ENCODE measurements around the gene NUDT15.

NUDT15 gene

GRCh38 chr13:48004201-48004600 is 33.3 kb upstream of the NUDT15 start:
- H3K27me3 ChIP-seq (ENCODE audit: control insufficient read depth in 5 of 5, insufficient read depth in 4 of 5, low read length in 5 of 5), result no peaks in the 10 kb centered on the region
- peaks cover 3 to 25% (median 20%) of the 10 kb centered on the region in 5 donors for H3K4me1 ChIP-seq (ENCODE audit: control insufficient read depth in 5 of 5, insufficient read depth in 5 of 5, low read length in 5 of 5)
- no peak overlapping the region for H3K4me3 ChIP-seq (ENCODE audit: low read depth in 1 of 5, low read length in 5 of 5)
- no peak overlapping the region for H3K27ac ChIP-seq (ENCODE audit: low read depth, low read length)
- no peak overlapping the region for H3K9ac ChIP-seq (ENCODE audit: low read length in 5 of 5)
- H3K36me3 ChIP-seq (ENCODE audit: control insufficient read depth in 5 of 5, insufficient read depth in 5 of 5, low read length in 5 of 5), result no peaks in the 10 kb centered on the region
- H3K9me3 ChIP-seq (ENCODE audit: control insufficient read depth in 5 of 5, low read length in 5 of 5), result no peaks in the 10 kb centered on the region

- no peaks in the 10 kb centered on the region for H3K36me3 ChIP-seq (ENCODE audit: control insufficient read depth in 5 of 5, insufficient read depth in 5 of 5, low read length in 5 of 5)
- H3K27me3 ChIP-seq (ENCODE audit: control insufficient read depth in 5 of 5, insufficient read depth in 4 of 5, low read length in 5 of 5), result no peaks in the 10 kb centered on the region
- no peak overlapping the region for H3K9ac ChIP-seq (ENCODE audit: low read length in 5 of 5)
- no peaks in the 10 kb centered on the region for H3K9me3 ChIP-seq (ENCODE audit: control insufficient read depth in 5 of 5, low read length in 5 of 5)
- no peak overlapping the region for H3K4me3 ChIP-seq (ENCODE audit: low read depth in 1 of 5, low read length in 5 of 5)
- peaks cover 0 to 8% (median 7%) of the 10 kb centered on the region in 5 donors for H3K4me1 ChIP-seq (ENCODE audit: control insufficient read depth in 5 of 5, insufficient read depth in 5 of 5, low read length in 5 of 5)
- H3K27ac ChIP-seq (ENCODE audit: low read depth, low read length), result no peak overlapping the region
Observed at GRCh38 chr13:48006396-48006795, 31.1 kb upstream of the NUDT15 start.

GRCh38 chr13:48009284-48009683 is 28.2 kb upstream of the NUDT15 start:
- H3K9me3 ChIP-seq (ENCODE audit: control insufficient read depth in 5 of 5, low read length in 5 of 5), result no peaks in the 10 kb centered on the region
- no peak overlapping the region for H3K4me3 ChIP-seq (ENCODE audit: low read depth in 1 of 5, low read length in 5 of 5)
- no peaks in the 10 kb centered on the region for H3K27me3 ChIP-seq (ENCODE audit: control insufficient read depth in 5 of 5, insufficient read depth in 4 of 5, low read length in 5 of 5)
- no peaks in the 10 kb centered on the region for H3K4me1 ChIP-seq (ENCODE audit: control insufficient read depth in 5 of 5, insufficient read depth in 5 of 5, low read length in 5 of 5)
- H3K36me3 ChIP-seq (ENCODE audit: control insufficient read depth in 5 of 5, insufficient read depth in 5 of 5, low read length in 5 of 5), result peaks cover 0 to 4% (median 0%) of the 10 kb centered on the region in 5 donors
- no peak overlapping the region for H3K27ac ChIP-seq (ENCODE audit: low read depth, low read length)
- H3K9ac ChIP-seq (ENCODE audit: low read length in 5 of 5), result no peak overlapping the region

GRCh38 chr13:48010698-48011097 is 26.8 kb upstream of the NUDT15 start:
- Histone ChIP-seq H3K36me3 (ENCODE audit: control insufficient read depth in 5 of 5, insufficient read depth in 5 of 5, low read length in 5 of 5) (peaks cover 0 to 4% (median 0%) of the 10 kb centered on the region in 5 donors), H3K4me1 (ENCODE audit: control insufficient read depth in 5 of 5, insufficient read depth in 5 of 5, low read length in 5 of 5) (no peaks in the 10 kb centered on the region), H3K9me3 (ENCODE audit: control insufficient read depth in 5 of 5, low read length in 5 of 5) (no peaks in the 10 kb centered on the region), H3K27me3 (ENCODE audit: control insufficient read depth in 5 of 5, insufficient read depth in 4 of 5, low read length in 5 of 5) (no peaks in the 10 kb centered on the region), H3K9ac (ENCODE audit: low read length in 5 of 5) (no peak overlapping the region), H3K4me3 (ENCODE audit: low read depth in 1 of 5, low read length in 5 of 5) (no peak overlapping the region), H3K27ac (ENCODE audit: low read depth, low read length) (no peak overlapping the region)

- Histone ChIP-seq H3K36me3 (ENCODE audit: control insufficient read depth in 5 of 5, insufficient read depth in 5 of 5, low read length in 5 of 5) (peaks cover 0 to 4% (median 0%) of the 10 kb centered on the region in 5 donors), H3K4me1 (ENCODE audit: control insufficient read depth in 5 of 5, insufficient read depth in 5 of 5, low read length in 5 of 5) (no peaks in the 10 kb centered on the region), H3K4me3 (ENCODE audit: low read depth in 1 of 5, low read length in 5 of 5) (no peak overlapping the region), H3K27me3 (ENCODE audit: control insufficient read depth in 5 of 5, insufficient read depth in 4 of 5, low read length in 5 of 5) (no peaks in the 10 kb centered on the region), H3K9ac (ENCODE audit: low read length in 5 of 5) (no peak overlapping the region), H3K27ac (ENCODE audit: low read depth, low read length) (no peak overlapping the region), H3K9me3 (ENCODE audit: control insufficient read depth in 5 of 5, low read length in 5 of 5) (no peaks in the 10 kb centered on the region)
Observed at GRCh38 chr13:48012668-48013067, 24.9 kb upstream of the NUDT15 start.

- Histone ChIP-seq H3K9ac (ENCODE audit: low read length in 5 of 5) (no peak overlapping the region), H3K4me3 (ENCODE audit: low read depth in 1 of 5, low read length in 5 of 5) (no peak overlapping the region), H3K36me3 (ENCODE audit: control insufficient read depth in 5 of 5, insufficient read depth in 5 of 5, low read length in 5 of 5) (peaks cover 0 to 4% (median 0%) of the 10 kb centered on the region in 5 donors), H3K9me3 (ENCODE audit: control insufficient read depth in 5 of 5, low read length in 5 of 5) (no peaks in the 10 kb centered on the region), H3K4me1 (ENCODE audit: control insufficient read depth in 5 of 5, insufficient read depth in 5 of 5, low read length in 5 of 5) (no peaks in the 10 kb centered on the region), H3K27me3 (ENCODE audit: control insufficient read depth in 5 of 5, insufficient read depth in 4 of 5, low read length in 5 of 5) (no peaks in the 10 kb centered on the region), H3K27ac (ENCODE audit: low read depth, low read length) (no peak overlapping the region)
Observed at GRCh38 chr13:48014359-48014758, 23.2 kb upstream of the NUDT15 start.

GRCh38 chr13:48018637-48019036 is 18.9 kb upstream of the NUDT15 start:
- peaks cover 0 to under 1% (median 0%) of the 10 kb centered on the region in 5 donors for H3K36me3 ChIP-seq (ENCODE audit: control insufficient read depth in 5 of 5, insufficient read depth in 5 of 5, low read length in 5 of 5)

GRCh38 chr13:48019796-48020195 is 17.7 kb upstream of the NUDT15 start:
- no peak overlapping the region for H3K4me3 ChIP-seq (ENCODE audit: low read depth in 1 of 5, low read length in 5 of 5)
- H3K4me1 ChIP-seq (ENCODE audit: control insufficient read depth in 5 of 5, insufficient read depth in 5 of 5, low read length in 5 of 5), result no peaks in the 10 kb centered on the region
- H3K36me3 ChIP-seq (ENCODE audit: control insufficient read depth in 5 of 5, insufficient read depth in 5 of 5, low read length in 5 of 5), result no peaks in the 10 kb centered on the region
- H3K27ac ChIP-seq (ENCODE audit: low read depth, low read length), result no peak overlapping the region
- H3K9ac ChIP-seq (ENCODE audit: low read length in 5 of 5), result no peak overlapping the region
- H3K9me3 ChIP-seq (ENCODE audit: control insufficient read depth in 5 of 5, low read length in 5 of 5), result no peaks in the 10 kb centered on the region
- H3K27me3 ChIP-seq (ENCODE audit: control insufficient read depth in 5 of 5, insufficient read depth in 4 of 5, low read length in 5 of 5), result no peaks in the 10 kb centered on the region

More at GRCh38 chr13:48018637-48019036, 18.9 kb upstream of the NUDT15 start:
- no peaks in the 10 kb centered on the region for H3K4me1 ChIP-seq (ENCODE audit: control insufficient read depth in 5 of 5, insufficient read depth in 5 of 5, low read length in 5 of 5)
- H3K9me3 ChIP-seq (ENCODE audit: control insufficient read depth in 5 of 5, low read length in 5 of 5), result no peaks in the 10 kb centered on the region
- H3K27me3 ChIP-seq (ENCODE audit: control insufficient read depth in 5 of 5, insufficient read depth in 4 of 5, low read length in 5 of 5), result no peaks in the 10 kb centered on the region
- H3K9ac ChIP-seq (ENCODE audit: low read length in 5 of 5), result no peak overlapping the region
- no peak overlapping the region for H3K27ac ChIP-seq (ENCODE audit: low read depth, low read length)
- H3K4me3 ChIP-seq (ENCODE audit: low read depth in 1 of 5, low read length in 5 of 5), result no peak overlapping the region

GRCh38 chr13:48028066-48028465 is 9.5 kb upstream of the NUDT15 start:
- no peak overlapping the region for H3K4me3 ChIP-seq (ENCODE audit: low read depth in 1 of 5, low read length in 5 of 5)
- peaks cover 0 to 3% (median 0%) of the 10 kb centered on the region in 5 donors for H3K36me3 ChIP-seq (ENCODE audit: control insufficient read depth in 5 of 5, insufficient read depth in 5 of 5, low read length in 5 of 5)
- H3K9ac ChIP-seq (ENCODE audit: low read length in 5 of 5), result no peak overlapping the region
- H3K4me1 ChIP-seq (ENCODE audit: control insufficient read depth in 5 of 5, insufficient read depth in 5 of 5, low read length in 5 of 5), result no peaks in the 10 kb centered on the region
- no peak overlapping the region for H3K27ac ChIP-seq (ENCODE audit: low read depth, low read length)
- H3K9me3 ChIP-seq (ENCODE audit: control insufficient read depth in 5 of 5, low read length in 5 of 5), result peaks cover 0 to 8% (median 6%) of the 10 kb centered on the region in 5 donors
- H3K27me3 ChIP-seq (ENCODE audit: control insufficient read depth in 5 of 5, insufficient read depth in 4 of 5, low read length in 5 of 5), result no peaks in the 10 kb centered on the region

GRCh38 chr13:48029859-48030258 is 7.7 kb upstream of the NUDT15 start:
- Histone ChIP-seq H3K27ac (ENCODE audit: low read depth, low read length) (no peak overlapping the region), H3K27me3 (ENCODE audit: control insufficient read depth in 5 of 5, insufficient read depth in 4 of 5, low read length in 5 of 5) (no peaks in the 10 kb centered on the region), H3K9ac (ENCODE audit: low read length in 5 of 5) (no peak overlapping the region), H3K4me3 (ENCODE audit: low read depth in 1 of 5, low read length in 5 of 5) (no peak overlapping the region), H3K36me3 (ENCODE audit: control insufficient read depth in 5 of 5, insufficient read depth in 5 of 5, low read length in 5 of 5) (peaks cover 0 to 3% (median 0%) of the 10 kb centered on the region in 5 donors), H3K9me3 (ENCODE audit: control insufficient read depth in 5 of 5, low read length in 5 of 5) (peaks cover 0 to 8% (median 6%) of the 10 kb centered on the region in 5 donors), H3K4me1 (ENCODE audit: control insufficient read depth in 5 of 5, insufficient read depth in 5 of 5, low read length in 5 of 5) (no peaks in the 10 kb centered on the region)

All from subcutaneous abdominal adipose tissue (tissue), 5 donors.